GM10266 (cell line): ENCODE data around the gene ZNF235.

ENCODE experiments used
- DNase-seq: peaks from one replicate; pipeline ENCODE4 v3.0.0; 2012; ENCODE audit errors: extremely low spot score
- CTCF ChIP-seq: IDR thresholded peaks from 2 replicates; pipeline ENCODE4 v1.5.1; 2012; ENCODE audit warnings: mild to moderate bottlenecking, low read depth; ENCODE audit not compliant: control insufficient read depth, insufficient read depth; ENCODE audit errors: missing control alignments

Gene ZNF235

GRCh38 chr19:44282846-44283245 is 22.0 kb downstream of the ZNF235 start:
- no peak for TF ChIP-seq CTCF
- no peak for DNase-seq

GRCh38 chr19:44280916-44281315 is 23.9 kb downstream of the ZNF235 start:
- no peak for TF ChIP-seq CTCF
- no peak for DNase-seq

GRCh38 chr19:44278181-44278690 is 26.6 kb downstream of the ZNF235 start:
- TF ChIP-seq CTCF = no peak
- no peak for DNase-seq

GRCh38 chr19:44277331-44277730 is 27.5 kb downstream of the ZNF235 start:
- TF ChIP-seq CTCF = no peak
- no peak for DNase-seq

GRCh38 chr19:44260695-44261446 is 44.0 kb downstream of the ZNF235 start:
- DNase-seq = no peak

GRCh38 chr19:44260343-44260681 is 44.5 kb downstream of the ZNF235 start:
- no peak for DNase-seq
- no peak for TF ChIP-seq CTCF

More at GRCh38 chr19:44260695-44261446, 44.0 kb downstream of the ZNF235 start:
- no peak for TF ChIP-seq CTCF

GRCh38 chr19:44258835-44259413 is 45.9 kb downstream of the ZNF235 start:
- no peak for DNase-seq
- no peak for TF ChIP-seq CTCF
